Mammary epithelial cell (primary cell): ENCODE measurements around the gene AKT2.

Experiments
- CTCF ChIP-seq, 2 donors: IDR thresholded peaks in 1 of 2; conservative IDR thresholded peaks in 1 of 2; 2 replicates each; pipeline ENCODE4 v1.5.1; 2011 to 2012; ENCODE audit warnings: inconsistent platforms in 2 of 2, low read length in 2 of 2, mild to moderate bottlenecking in 2 of 2, control low read depth in 1 of 2, low read depth in 1 of 2; ENCODE audit not compliant: insufficient read depth in 1 of 2; ENCODE audit errors: extremely low read depth in 1 of 2
- EZH2 ChIP-seq: IDR thresholded peaks from 2 replicates; pipeline ENCODE4 v1.6.1; 2012; ENCODE audit warnings: low read length, inconsistent platforms, borderline replicate concordance

GRCh38 chr19:40283414-40284250, 1.5 kb downstream of the AKT2 start:
- no peak for TF ChIP-seq EZH2
- TF ChIP-seq CTCF (conservative IDR thresholded peaks at IDR 0.05 in 1 of 2, IDR thresholded peaks at IDR 0.05 in 1 of 2; ENCODE audit: extremely low read depth in 1 of 2, insufficient read depth in 1 of 2, low read depth in 1 of 2, low read length in 2 of 2), result no peak
